ENCODE measurements around the gene FBL. TPM values are rescaled to one million over a fixed set of nuclear protein-coding genes. Genes with fewer than 3 reads are reported as not detected.

Gene FBL
- total and polyA plus RNA-seq, 2 of the 8 experiments (the other 6 are each of a cell fraction or from before 2014, with no cell fraction given), result 790 to 1,361 TPM

- Histone ChIP-seq H4K5ac (ENCODE audit: insufficient read length, low read depth, low read length) (no peak overlapping the region), H3K4me1 (replicated peaks in 1 of 4; ENCODE audit: control insufficient read depth in 3 of 4, insufficient read depth in 4 of 4, low read length in 3 of 4) (peaks cover 2 to 13% (median 4%) of the 10 kb centered on the region in 4 experiments; a peak in 6 of 7 replicates), H3K27ac (ENCODE audit: low read depth, low read length) (no peak overlapping the region), H3K4me2 (ENCODE audit: insufficient read depth in 1 of 2, low read depth in 2 of 2, low read length in 2 of 2) (no peak overlapping the region), H2BK20ac (ENCODE audit: low read length) (no peak overlapping the region), H3K9ac (replicated peaks in 1 of 4; ENCODE audit: extremely low read depth in 1 of 4, low read depth in 3 of 4, low read length in 3 of 4) (no peak overlapping the region), H3K23ac (ENCODE audit: insufficient read length) (no peak overlapping the region), H2AFZ (ENCODE audit: low read length) (no peak overlapping the region), H4K8ac (ENCODE audit: extremely low read depth, insufficient read depth, low read length) (no peak overlapping the region; the same call in 1 of the 2 replicates), H3K27me3 (replicated peaks in 1 of 4; ENCODE audit: control insufficient read depth in 3 of 4, extremely low read depth in 1 of 4, insufficient read depth in 3 of 4, low read length in 3 of 4) (no peaks in the 10 kb centered on the region), H3K56ac (replicated peaks; ENCODE audit: insufficient read length, low read depth, low read length) (no peak overlapping the region), H4K20me1 (replicated peaks in 1 of 2; ENCODE audit: control insufficient read depth in 1 of 2, insufficient read depth in 2 of 2, low read length in 2 of 2) (peaks cover 0 to 2% of the 10 kb centered on the region in 2 experiments), H3K23me2 (ENCODE audit: low read depth, low read length) (peaks cover 13% of the 10 kb centered on the region), H2BK120ac (replicated peaks; ENCODE audit: low read depth, low read length) (no peak overlapping the region), H3K14ac (ENCODE audit: insufficient read length) (no peak overlapping the region), H2BK5ac (ENCODE audit: low read depth, low read length) (no peak overlapping the region), H3K18ac (ENCODE audit: extremely low read depth, low read length) (no peak overlapping the region), H3K4ac (replicated peaks; ENCODE audit: insufficient read length, low read depth, low read length) (no peak overlapping the region), H2BK12ac (ENCODE audit: low read depth, low read length) (no peak overlapping the region), H3K9me3 (ENCODE audit: insufficient read depth in 2 of 2, low read depth in 1 of 2, low read length in 1 of 2) (no peaks in the 10 kb centered on the region), H2AK5ac (ENCODE audit: low read depth, low read length) (no peak overlapping the region), H3K4me3 (ENCODE audit: extremely low read depth in 1 of 4, insufficient read depth in 2 of 4, low read depth in 3 of 4, low read length in 4 of 4) (no peak overlapping the region), H4K91ac (replicated peaks; ENCODE audit: insufficient read length, low read length) (no peak overlapping the region), H3K36me3 (ENCODE audit: control insufficient read depth in 2 of 4, insufficient read depth in 4 of 4, low read length in 3 of 4) (peaks cover 10 to 33% (median 25%) of the 10 kb centered on the region in 4 experiments; a peak in 7 of 8 replicates), H2BK15ac (ENCODE audit: low read length) (no peak overlapping the region), H3K79me1 (ENCODE audit: low read depth, low read length) (peaks cover 4% of the 10 kb centered on the region; the same call in 1 of the 2 replicates), H3K79me2 (ENCODE audit: control insufficient read depth in 1 of 2, insufficient read depth in 2 of 2, low read length in 2 of 2) (peaks cover 0 to 16% of the 10 kb centered on the region in 2 experiments; a peak in 2 of 4 replicates)
- TF ChIP-seq SP2 (IDR thresholded peaks at IDR 0.05; ENCODE audit: low read length) (no peak), MAX (IDR thresholded peaks at IDR 0.05) (no peak), SUZ12 (IDR thresholded peaks at IDR 0.05; ENCODE audit: low read length) (no peak), ASH2L (IDR thresholded peaks at IDR 0.05; ENCODE audit: low read length) (no peak), MAFK (IDR thresholded peaks at IDR 0.05; ENCODE audit: low read depth, low read length) (no peak), JUN (IDR thresholded peaks at IDR 0.05; ENCODE audit: low read depth, low read length) (no peak)
- DNase-seq (ENCODE audit: low read depth in 1 of 2, low spot score in 2 of 2) (no peak), FAIRE-seq (no peak)
- WGBS, 2 experiments (ENCODE audit: extremely low coverage in 1 of 2, insufficient coverage in 1 of 2, insufficient read length in 1 of 2, insufficient replicate concordance in 2 of 2, low coverage in 1 of 2, low lambda C conversion rate in 2 of 2, missing lambda C conversion rate in 1 of 2), result 94% methylated on average over 25 of the region's 26 CpGs; no CpG with 5 or more reads in 1 of the 2 experiments
- CTCF ChIA-PET (ENCODE audit: partially characterized antibody), result interaction anchor here (0.6 to 2.9 kb wide), 5 partner anchors 13 to 341 kb away, joined by 3 to 22 read pairs (median 3); no protein-coding TSS in a partner anchor
- POLR2A ChIA-PET (ENCODE audit: partially characterized antibody), result interaction anchor here (1.8 kb wide), 1 partner anchor 8 kb away, joined by 4 read pairs; no protein-coding TSS in a partner anchor
Observed at GRCh38 chr19:39828015-39828653, 18.0 kb downstream of the FBL start.
